NCI-H460 (cell line): ENCODE measurements around the gene HERC2. TPM values are rescaled to one million over a fixed set of nuclear protein-coding genes. Genes with fewer than 3 reads are reported as not detected.
"Not testable (repeated sequence)": the region's sequence is repeated elsewhere in the genome, so short reads cannot be mapped to it uniquely, and the experiment has no call there.

Experiments used
- DNase-seq: peaks from one replicate; pipeline ENCODE4 v3.0.0-alpha.2; 2016; ENCODE audit warnings: low read depth; ENCODE audit errors: extremely low read depth
- total RNA-seq: library from RNA; depleted of rRNA; stranded (reverse); fragments of >200 nt; shearing (Covaris generic); gene quantifications from 2 replicates; pipeline ENCODE4 v1.2.3, GENCODE V29; 2014

HERC2 gene
- total RNA-seq, 1 experiment from 2014 or later, result 32.7 TPM

- DNase-seq, result no peak
Observed at GRCh38 chr15:28274635-28275034, 47.3 kb downstream of the HERC2 start.

GRCh38 chr15:28273873-28274610, 47.9 kb downstream of the HERC2 start:
- DNase-seq, result no peak

- DNase-seq, result no peak
Observed at GRCh38 chr15:28273468-28273867, 48.5 kb downstream of the HERC2 start.

GRCh38 chr15:28272587-28272986, 49.4 kb downstream of the HERC2 start:
- DNase-seq, result no peak

GRCh38 chr15:28271697-28272260, 50.2 kb downstream of the HERC2 start:
- no peak for DNase-seq

- DNase-seq, result no peak
Observed at GRCh38 chr15:28269097-28269496, 52.9 kb downstream of the HERC2 start.

- DNase-seq, result no peak
Observed at GRCh38 chr15:28267727-28268126, 54.3 kb downstream of the HERC2 start.

GRCh38 chr15:28265334-28266019, 56.5 kb downstream of the HERC2 start:
- no peak for DNase-seq

- no peak for DNase-seq
Observed at GRCh38 chr15:28264166-28264565, 57.8 kb downstream of the HERC2 start.

- no peak for DNase-seq
Observed at GRCh38 chr15:28262438-28262837, 59.5 kb downstream of the HERC2 start.

- no peak for DNase-seq
Observed at GRCh38 chr15:28260722-28261121, 61.3 kb downstream of the HERC2 start.

- DNase-seq, result no peak
Observed at GRCh38 chr15:28260317-28260716, 61.7 kb downstream of the HERC2 start.

GRCh38 chr15:28255965-28256364, 66.0 kb downstream of the HERC2 start:
- no peak for DNase-seq

GRCh38 chr15:28252831-28253230, 69.1 kb downstream of the HERC2 start:
- no peak for DNase-seq

GRCh38 chr15:28246605-28247004, 75.4 kb downstream of the HERC2 start:
- no peak for DNase-seq

- DNase-seq, result no peak
Observed at GRCh38 chr15:28243901-28244300, 78.1 kb downstream of the HERC2 start.

GRCh38 chr15:28243399-28243798, 78.6 kb downstream of the HERC2 start:
- DNase-seq, result no peak

- DNase-seq, result not testable (repeated sequence)
Observed at GRCh38 chr15:28238296-28238695, 83.7 kb downstream of the HERC2 start.

GRCh38 chr15:28231743-28232142, 90.2 kb downstream of the HERC2 start:
- DNase-seq, result not testable (repeated sequence)

GRCh38 chr15:28231336-28231735, 90.6 kb downstream of the HERC2 start:
- not testable (repeated sequence) for DNase-seq

- DNase-seq, result not testable (repeated sequence)
Observed at GRCh38 chr15:28228990-28229640, 92.9 kb downstream of the HERC2 start.
